ENCODE results near the gene EPHB2.
"Not testable (repeated sequence)": the region's sequence is repeated elsewhere in the genome, so short reads cannot be mapped to it uniquely, and the experiment has no call there.

EPHB2 gene

DNA sequence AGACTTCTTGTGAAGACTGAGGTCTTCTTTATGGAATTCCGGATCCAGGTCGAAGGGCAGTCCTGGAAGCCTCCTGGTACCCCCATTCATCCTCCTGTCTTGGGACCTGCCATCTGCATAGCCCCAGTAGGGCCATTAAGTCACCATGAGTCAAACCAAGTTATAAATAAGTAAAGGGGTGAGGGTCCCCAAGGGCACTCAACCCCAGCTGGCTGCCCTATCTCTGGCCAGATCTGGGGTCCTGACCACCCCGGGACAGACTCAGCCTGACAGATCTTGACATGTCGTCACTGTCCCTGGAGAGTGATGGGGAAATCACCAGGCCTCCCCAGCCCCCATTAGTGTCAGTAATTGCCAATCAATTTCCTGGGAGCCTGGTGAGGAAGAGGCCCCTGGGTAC lies 108.7 kb downstream of the EPHB2 start:
- no peak for DNase-seq (ENCODE audit: low read depth)

DNA sequence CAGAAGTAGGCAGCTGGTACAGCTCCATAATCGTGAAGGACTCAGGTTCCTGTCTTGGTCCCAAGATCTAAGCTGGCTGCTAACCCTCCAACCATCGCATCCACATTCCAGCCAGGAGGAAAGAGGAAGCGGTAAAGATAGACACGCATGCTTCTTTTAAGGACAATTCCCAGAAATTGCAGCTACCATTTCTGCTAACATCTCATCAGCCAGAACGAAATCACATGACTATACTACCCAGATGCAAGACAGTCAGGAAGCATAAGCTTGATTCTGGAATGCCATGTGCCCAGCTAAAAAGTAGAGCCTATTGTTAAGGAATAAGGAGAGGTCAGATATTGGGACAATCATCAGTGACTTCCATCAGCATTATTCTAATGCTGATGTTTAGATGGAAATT lies 110.4 kb downstream of the EPHB2 start:
- DNase-seq (ENCODE audit: low read depth) = no peak

DNA sequence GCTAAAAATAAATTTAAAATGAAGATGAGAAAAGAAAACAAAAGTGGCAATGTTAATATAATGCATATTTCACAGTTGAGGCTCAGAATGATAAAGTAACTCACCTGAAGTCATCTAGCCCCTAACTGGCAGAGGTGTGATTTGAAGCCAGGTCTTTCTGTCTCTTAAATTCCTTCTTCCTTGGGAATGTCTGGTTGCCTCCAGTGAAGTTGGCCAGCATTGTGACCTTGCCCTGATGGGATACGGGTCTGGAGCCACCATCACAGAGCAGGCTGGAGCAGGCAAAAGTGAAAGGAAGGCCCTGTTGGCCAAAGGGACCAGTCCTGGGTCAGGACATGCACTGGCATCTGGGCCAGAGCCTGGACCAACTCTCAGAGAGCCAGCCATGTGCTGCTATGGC lies 111.7 kb downstream of the EPHB2 start:
- DNase-seq (ENCODE audit: low read depth) = no peak

DNA sequence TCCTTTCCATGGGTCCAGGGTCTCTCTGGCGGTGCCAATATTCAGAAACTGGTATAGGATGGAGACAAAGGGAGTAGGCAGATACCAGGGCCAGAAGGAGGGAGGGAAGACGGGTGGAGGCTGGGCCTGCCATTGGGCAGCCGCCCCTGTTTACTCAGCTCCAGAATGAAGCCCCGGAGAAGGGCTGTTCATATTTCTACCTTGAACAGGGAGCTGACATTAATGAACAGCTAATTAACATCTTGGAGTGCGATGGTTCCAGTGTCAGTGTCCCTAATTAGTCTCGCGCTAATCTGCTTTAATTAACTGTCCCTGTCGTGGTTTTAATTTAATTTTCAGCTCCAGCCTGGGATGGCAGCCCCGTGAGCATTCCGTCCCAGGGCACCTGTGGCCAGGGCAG lies 113.8 kb downstream of the EPHB2 start:
- DNase-seq (ENCODE audit: low read depth) = no peak

DNA sequence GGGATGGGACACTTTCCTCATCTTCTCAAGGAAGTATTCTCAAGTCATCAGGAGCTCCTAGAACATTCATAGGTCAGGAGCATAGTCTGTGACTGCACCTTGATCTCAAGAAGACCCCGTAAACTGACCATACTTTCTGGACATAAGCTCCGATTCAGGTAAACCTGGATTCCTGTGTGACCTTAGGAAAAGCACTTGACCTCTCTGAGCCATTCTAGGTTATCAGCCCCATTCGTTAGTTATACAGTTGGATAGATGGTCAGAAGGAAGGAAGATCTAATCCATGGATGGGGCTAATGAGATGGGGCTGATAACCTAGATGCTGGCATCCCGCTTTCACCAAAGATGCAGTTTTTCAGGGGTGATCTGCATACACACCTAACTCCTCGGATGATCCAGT lies 114.3 kb downstream of the EPHB2 start:
- no peak for DNase-seq (ENCODE audit: low read depth)

DNA sequence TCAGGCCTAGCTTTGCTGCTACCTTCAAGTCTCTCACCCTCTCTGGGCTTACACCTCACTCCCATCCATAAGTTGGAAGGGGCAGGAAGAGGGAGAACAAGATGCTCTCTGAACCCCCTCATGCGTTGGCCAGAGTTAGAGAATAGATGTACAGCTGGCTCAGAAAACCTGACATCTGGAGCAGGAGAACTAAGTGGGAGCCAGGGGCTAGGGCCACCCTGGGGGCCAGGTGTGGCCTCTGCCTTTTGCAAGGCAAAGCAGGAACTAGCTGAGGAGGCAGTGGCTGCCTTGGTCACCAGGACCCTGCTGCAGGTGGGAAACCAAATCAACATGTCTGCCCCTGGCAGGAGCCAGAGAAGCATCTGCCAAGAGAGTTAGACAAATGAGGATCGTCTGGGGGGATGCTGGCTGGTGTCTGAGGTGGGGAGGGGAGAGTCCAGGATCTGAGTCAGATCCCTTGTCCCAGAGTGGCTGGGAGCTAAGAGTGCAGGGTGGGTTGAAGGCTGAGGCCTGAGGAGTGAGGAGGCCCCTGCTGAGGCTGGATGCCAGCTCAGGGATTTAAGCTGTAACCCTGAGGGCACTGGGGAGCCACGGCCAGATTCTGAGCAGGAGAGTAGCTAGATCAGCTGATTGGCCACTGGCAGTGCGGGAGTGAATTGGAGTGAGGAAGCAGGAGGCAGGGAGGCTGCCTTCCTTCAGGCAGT lies 115.0 kb downstream of the EPHB2 start:
- DNase-seq (ENCODE audit: low read depth) = no peak

DNA sequence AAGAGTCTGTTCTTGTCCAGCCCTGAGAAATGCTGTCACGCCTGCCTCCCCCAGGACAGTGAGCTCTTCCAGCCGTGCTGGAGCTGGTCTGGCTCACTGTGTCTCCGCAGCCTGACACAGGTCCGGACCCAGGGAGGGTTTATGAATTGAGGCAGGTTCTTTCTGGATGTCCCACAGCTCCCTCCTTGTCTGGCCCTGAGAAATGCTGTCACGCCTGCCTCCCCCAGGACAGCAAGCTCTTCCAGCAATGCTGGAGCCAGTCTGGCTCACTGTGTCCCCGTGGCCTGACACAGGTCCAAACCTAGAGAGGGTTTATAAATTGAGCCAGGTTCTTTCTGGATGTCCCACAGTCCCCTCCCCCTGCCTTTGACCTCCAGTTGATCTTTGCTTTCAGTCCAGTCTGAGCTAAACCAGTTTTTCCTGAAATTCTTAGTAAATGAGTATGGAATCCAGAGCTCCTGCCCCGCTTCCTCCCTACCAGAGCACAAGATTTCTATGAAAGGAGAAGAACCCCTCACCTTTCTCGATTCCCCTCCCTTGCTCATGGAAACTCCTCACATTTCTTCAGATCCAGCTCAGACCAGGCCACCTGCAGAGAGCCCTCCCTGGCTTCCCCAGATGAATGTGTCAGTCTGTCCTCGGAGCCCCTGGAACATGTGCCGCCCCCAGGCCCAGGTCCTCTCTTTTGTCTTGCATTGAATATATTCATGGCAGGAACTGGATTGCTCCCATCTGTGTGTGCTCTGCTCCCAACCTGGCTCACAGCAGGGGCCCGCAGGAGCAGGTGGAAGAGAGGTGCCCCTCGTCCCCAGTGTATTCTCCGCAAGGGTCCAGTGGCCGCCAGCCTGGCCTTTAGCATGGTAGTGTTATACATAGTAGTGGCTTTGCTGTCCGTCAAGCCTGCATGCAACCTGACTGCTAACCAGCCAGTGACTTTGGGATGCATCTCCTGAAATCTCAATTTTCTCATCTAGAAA lies 116.3 kb downstream of the EPHB2 start:
- DNase-seq (ENCODE audit: low read depth) = no peak

DNA sequence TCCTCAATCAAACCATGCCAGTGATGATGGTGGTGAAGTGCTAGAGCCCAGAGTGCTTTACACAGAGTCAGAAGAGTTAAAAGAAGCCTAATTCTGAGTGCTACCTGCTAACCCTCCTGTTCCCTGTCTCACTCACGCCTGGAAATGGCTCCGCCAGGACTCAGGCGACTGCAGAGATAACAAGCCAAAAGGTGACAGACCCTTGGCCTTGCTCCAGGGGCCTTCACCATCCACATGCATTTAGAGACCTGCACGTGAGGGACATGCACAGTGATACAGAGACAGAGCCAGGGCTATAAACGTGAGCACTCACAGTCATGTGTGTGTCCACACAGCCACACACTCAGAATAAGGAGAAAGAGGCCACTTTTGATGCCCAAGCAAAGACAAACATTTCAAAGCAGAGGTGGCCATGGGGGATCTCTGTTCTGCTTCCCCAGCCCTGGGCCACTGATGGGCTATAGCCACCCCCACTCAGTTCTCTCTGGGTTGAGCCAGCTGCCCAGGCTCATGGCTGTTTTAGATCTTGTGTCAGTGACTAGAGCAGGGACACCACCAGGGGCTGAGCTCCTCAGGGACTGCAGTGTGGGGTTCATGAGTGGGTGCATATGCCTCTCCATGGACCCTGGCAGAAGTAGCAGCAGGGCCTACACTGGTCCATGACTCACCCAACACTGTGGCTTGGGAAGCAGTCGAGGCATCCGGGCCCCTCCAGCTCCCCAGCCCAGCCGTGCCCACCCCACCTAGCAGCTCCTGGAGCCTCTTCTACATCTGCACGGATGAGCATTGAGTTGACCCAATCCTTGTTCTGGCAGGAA lies 117.2 kb downstream of the EPHB2 start:
- no peak for DNase-seq (ENCODE audit: low read depth)

DNA sequence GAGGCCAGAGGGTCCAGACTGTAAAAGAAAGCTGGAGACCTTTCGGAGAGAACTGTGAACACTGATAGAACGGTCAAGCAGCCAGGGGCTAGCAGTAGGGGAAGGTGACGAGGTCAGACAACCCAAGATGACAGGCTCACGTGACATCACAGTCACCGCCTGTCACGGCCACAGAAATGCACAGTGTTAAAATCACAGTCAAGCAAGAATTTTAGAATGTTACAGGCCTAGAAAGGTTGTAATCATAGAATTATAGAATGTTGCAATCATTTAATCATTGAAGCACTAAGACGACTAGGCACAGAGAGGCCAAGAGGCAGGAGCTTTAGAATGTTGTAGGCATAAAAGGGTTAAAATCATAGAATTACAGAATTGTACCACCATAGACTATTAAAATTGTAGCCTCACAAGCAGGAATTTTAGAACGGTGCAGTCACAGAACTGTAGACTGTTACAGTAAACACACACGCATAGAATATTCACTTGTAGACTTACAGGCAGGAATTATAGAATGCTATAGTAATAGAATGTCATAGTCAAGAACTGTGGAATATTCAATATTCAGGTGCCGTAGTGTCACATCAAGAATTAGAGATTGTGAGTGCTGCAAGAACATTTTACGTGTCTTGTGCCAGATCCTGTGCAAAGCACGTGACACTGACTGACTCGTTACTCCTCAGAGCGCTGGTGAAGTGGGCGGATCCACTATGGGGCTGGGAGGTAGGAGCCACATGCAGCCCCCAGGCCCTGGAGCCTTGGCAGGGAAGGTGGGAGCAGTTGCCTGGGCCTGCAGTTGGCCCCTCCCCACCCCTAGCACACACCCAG lies 118.1 kb downstream of the EPHB2 start:
- no peak for DNase-seq (ENCODE audit: low read depth)

DNA sequence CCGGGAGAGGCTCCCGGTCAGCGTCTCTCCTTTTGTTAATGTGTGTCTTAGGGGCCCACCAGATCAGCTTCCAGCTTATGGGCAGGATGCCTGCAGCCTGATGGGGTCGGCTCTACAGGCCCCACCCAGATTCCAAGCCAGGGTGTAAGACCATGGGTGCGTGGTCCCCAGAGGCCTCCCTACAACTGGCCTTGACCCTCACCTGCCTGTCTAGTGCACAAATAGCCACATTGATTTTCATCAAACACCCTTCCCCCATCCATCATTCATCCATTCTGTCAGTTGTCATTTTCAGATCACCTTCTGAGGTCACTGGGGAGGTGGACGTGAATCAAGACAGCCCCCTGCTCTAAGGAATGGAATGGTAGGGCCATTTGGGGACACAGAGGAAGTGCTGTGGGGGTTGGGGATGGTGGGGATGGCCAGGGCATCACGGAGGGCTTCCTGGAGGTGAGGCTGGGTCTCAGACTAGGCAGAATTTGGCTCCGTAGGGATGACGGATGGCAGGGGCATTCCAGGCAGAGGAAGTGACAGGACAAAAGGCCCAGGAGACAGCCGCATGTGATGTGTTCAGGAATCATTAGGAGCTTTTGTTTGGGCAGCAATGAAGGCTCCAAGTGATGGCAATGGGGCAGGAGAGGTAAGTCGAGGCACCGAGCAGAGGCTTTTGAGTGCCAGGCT lies 118.8 kb downstream of the EPHB2 start:
- no peak for DNase-seq (ENCODE audit: low read depth)

DNA sequence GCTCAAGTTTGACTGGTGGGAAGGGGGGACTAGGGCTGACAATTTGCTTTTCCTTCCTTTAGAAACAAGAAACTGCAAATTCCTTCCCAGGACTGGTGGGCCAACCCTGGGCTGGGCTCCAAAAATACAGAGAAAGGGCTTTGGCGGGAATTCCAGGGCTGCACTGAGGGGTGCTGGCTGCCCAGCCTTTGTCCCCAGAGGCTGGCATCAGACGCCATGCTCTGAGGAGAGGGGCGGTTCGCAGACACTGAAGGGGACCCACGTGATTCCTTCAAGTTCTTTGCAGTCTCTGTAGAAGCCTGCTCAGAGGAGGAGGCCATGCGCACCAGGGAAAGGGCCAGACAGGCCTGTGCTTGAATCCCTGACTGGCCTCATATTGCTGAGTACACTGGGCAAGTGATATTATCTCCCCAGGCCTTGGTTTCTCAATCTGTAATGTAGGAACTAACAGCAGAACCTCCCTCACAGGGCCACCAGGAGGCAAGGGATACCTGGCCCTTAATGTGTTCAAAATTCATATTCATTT lies 119.5 kb downstream of the EPHB2 start:
- DNase-seq (ENCODE audit: low read depth) = no peak

DNA sequence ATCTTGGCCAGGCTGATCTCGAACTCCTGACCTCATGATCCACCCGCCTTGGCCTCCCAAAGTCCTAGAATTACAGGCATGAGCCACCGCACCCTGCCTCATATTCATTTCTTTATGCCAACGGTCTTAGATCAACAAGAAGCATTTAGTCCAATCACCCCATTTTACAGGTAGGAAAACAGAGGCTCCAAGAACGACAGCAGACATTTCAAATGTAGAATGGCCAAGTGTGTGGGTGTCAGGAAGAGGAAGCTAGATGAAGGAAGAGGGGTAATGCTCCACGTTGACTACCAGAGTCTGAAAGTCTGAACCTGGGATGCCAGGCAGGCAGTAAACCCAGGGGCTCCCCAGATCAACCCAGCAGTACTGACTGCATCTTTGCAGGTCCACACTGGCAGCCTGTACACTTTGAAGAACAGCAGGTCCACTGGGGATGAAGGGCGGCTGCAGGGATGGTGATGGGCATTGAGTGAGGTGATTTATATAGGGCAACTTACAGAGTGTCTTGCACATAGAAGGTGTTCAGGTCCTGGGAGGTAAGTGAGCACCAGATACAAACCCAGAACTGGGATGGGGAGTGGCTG lies 120.2 kb downstream of the EPHB2 start:
- DNase-seq (ENCODE audit: low read depth) = no peak

DNA sequence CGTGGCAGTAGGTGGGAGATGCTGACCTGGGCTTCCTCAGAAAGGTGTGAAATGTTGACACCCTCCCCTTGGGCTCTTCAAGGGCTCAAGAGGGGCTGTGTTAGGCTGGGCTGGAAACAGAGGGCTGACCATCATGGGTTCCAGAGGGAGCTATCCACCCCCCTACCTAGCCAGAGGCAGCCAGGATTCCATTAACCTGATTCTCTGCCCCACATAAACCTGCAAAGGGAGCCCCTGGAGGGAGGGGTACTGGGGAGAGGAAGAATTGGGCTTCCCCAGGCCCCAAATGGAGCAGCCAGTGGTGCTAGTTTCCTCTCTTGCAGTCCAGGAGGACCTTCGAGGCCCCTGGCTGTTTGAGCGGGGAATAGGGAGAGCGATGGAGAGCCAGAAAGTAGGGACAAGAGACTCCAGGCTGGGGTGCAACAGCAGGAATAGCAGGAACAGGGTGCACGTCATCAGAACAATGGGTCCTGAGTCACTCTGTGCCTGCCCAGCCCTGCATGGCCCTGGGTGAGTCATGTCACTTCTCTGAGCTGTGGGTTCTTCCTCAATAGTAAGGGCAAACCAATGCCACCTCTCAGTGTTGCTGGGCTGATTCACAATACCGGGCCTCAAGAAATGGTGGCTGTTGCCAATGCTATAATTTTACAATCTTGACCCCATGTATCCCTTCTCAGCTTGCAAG lies 121.2 kb downstream of the EPHB2 start:
- no peak for DNase-seq (ENCODE audit: low read depth)

DNA sequence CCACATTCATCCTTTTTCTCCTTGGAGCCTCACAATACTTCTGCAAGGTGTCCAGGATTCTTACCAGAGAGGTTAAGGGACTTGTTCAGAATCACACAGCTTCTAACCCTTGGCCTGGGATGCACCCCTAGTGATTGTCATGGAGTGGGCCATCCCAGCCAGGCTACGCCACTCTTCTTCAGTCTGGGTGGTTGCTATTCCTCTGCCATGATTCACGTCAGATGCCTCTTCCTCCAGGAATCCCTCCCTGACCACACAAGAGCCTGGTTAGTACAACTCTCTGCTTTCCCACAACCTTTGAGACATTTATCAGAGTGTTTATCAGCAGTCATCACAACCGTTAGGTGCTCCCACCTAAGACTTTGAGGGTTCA lies 121.8 kb downstream of the EPHB2 start:
- no peak for DNase-seq (ENCODE audit: low read depth)

DNA sequence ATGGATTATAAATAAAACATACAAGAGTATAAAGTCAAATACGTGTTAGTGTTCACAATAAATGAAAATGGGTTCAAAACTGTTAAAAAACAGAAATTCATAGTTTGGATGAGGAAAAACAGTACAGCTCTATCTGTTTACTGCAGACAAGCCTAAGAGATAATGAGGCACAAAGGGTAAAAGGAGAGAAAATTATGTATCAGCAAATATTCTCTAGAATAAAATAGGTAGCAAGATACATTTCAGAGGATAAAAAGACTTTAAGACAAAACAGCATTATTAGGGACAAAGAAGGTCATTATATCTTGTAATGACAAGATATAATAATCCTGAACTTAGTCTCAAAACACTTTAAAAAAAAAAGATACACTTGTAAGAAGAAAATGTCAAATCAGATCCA lies 123.1 kb downstream of the EPHB2 start:
- DNase-seq (ENCODE audit: low read depth) = no peak

DNA sequence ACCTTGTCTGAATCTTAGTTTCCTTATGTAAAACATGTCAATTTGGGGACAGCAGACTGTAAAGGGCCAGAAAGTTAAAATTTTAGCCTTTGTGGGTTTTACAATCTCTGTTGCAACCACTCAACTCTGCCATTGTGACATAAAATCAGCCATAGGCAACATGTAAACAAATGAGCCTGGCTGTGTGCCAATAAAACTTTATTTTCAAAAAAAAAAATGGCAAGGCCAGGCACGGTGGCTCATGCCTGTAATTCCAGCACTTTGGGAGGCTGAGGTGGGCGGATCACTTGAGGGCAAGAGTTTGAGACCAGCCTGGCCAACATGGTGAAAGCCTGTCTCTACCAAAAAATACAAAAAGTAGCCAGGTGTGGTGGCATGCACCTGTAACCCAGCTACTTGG lies 123.8 kb downstream of the EPHB2 start:
- DNase-seq (ENCODE audit: low read depth) = not testable (repeated sequence)

DNA sequence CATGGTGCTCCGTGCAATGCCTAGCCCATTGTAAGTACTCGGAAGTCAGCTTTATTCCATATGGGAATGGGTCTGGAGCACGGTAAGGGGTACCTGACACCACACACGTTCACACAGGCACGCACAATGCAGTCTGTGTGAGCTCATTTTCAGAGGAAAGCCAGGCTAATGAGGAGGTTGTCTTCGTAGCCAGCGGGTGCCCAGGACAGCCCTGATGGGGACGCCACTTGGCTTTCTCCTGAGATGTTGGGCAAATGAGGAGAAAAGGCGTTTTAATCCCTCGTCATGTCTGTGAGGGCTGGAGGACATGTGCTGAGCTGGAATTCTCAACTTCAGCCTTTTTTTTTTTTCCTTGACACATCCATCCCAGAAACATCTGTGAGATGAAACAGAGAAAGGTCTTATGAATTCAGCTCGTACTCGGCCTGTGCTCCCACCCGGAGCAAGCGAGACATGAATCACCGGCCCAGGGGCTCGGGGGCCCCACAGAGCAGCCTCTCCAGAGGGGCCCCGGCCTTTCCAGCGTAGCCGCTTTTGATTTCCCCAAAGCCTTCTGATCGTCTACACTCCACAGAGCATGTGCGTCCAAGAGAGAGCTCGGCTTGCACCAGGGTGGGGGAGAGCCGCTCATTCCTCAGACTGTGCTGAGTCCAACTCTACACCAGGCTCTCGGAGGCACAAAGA lies 125.1 kb downstream of the EPHB2 start:
- DNase-seq (ENCODE audit: low read depth) = no peak

DNA sequence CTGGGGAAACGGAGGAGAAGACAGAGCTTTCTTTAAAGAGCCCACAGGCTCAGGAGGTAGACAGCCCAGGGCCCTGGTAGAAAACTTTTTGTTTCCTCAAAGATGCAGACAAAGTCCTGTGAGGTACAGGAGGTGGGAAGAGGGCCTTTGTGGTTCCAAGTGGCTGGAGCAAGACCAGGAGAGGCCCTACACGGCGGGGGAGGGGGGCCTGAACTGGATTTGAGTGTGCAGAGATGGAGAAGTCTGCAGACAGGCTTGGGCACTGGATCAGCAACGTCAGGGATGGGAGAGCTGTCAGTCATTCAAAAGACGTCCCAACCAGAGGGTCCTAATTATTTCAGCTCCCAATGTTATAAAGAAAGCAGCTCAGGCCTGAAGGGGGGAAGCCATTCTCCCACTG lies 126.2 kb downstream of the EPHB2 start:
- no peak for DNase-seq (ENCODE audit: low read depth)

DNA sequence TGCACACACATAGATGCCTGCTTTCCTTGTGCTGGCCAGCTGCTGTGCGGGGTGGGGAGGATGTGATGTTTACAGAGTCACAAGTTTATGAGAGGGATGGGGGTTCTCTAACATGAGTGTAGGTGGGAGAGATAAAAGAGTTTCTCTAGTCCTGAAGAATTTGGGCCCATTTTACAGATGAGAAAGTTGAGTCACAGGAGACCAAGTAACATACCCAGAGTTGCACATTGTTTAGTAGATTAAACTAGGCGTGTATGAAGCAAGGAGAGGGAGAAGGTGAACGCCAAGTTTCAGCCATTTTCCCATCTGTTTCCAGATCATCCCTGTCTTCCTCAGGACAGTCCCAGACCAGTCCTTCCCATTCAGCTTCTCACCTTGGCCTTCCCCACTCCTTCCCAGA lies 126.7 kb downstream of the EPHB2 start:
- DNase-seq (ENCODE audit: low read depth) = no peak
